HG02943 (cell line): ENCODE measurements around the gene ADAM10.

Source experiments
- ATAC-seq: cut with Tn5 transposase; IDR thresholded peaks from one replicate; pipeline ENCODE4 v1.9.1; 2021; ENCODE audit warnings: mild to moderate bottlenecking, low read depth, moderate library complexity; ENCODE audit not compliant: unreplicated experiment

Gene ADAM10

GRCh38 chr15:58543664-58544335 is 205.7 kb downstream of the ADAM10 start:
- ATAC-seq: no peak

- ATAC-seq: no peak
These were observed 208.0 kb downstream of the ADAM10 start for GRCh38 chr15:58541410-58542087.

- no peak for ATAC-seq
These were observed 210.0 kb downstream of the ADAM10 start for GRCh38 chr15:58539548-58539947.

GRCh38 chr15:58538901-58539300 is 210.6 kb downstream of the ADAM10 start:
- ATAC-seq: no peak
